K562 (cell line): ENCODE measurements around the gene KCTD17. TPM values are rescaled to one million over a fixed set of nuclear protein-coding genes. Genes with fewer than 3 reads are reported as not detected.

Experiments
- ATAC-seq: fragments of 200-7000 bp; cut with Tn5 transposase; 3 replicates; pipeline ENCODE4 v1.9.1; 2020; ENCODE audit warnings: moderate library complexity
- BruUV-seq: library from RNA; stranded (reverse); fragments of 400-500 nt; replicated peaks from 2 replicates; lab custom pipeline; 2021; lab: Mats Ljungman, UMichigan
- CTCF ChIA-PET: fragments of 300-600 bp; formaldehyde crosslinking; extraction: SDS; loops from one replicate; lab custom pipeline; 2021; ENCODE audit warnings: low intra/inter-chr PET ratio; lab: Yijun Ruan, JAX
- POLR2A ChIA-PET: fragments of 300-600, 350-650 bp; sonication (Branson Sonifier 250); formaldehyde crosslinking; extraction: SDS; loops from one replicate; lab custom pipeline; 2021; ENCODE audit warnings: antibody characterized with exemption, inconsistent platforms; lab: Yijun Ruan, JAX
- DNase-seq, 4 experiments: peaks; one replicate each; pipeline versions ENCODE4 v3.0.0 to v3.0.0-alpha.2; 2011 to 2018; ENCODE audit warnings: low spot score in 3 of 4, mixed read lengths in 3 of 4; ENCODE audit errors: extremely low read depth in 1 of 4
- FAIRE-seq: peaks from 2 replicates; lab custom pipeline; 2011; peaks lifted over from hg19 to GRCh38; lab: Jason Lieb, UNC
- H2AFZ ChIP-seq: 2 replicates; pipeline ENCODE4 v1.6.0; 2011; ENCODE audit warnings: low read depth, low read length, control low read depth, inconsistent platforms
- H3K27ac ChIP-seq: fragments of 200-600 bp; 3 replicates; pipeline ENCODE4 v1.8.0; 2011; ENCODE audit warnings: low read depth, mild to moderate bottlenecking, control low read depth, inconsistent platforms, low read length, moderate library complexity, mixed read lengths; ENCODE audit errors: extremely low read depth
- H3K27me3 ChIP-seq, 2 experiments: fragments of 300-600 bp in 1 of 2; 2 replicates in 1 of 2; 3 replicates in 1 of 2; pipeline versions ENCODE4 v1.6.0 to v1.8.0; 2011; ENCODE audit warnings: inconsistent platforms in 2 of 2, low read length in 2 of 2, mild to moderate bottlenecking in 1 of 2, mixed read lengths in 1 of 2, moderate library complexity in 1 of 2; ENCODE audit not compliant: control insufficient read depth in 2 of 2, insufficient read depth in 2 of 2
- H3K36me3 ChIP-seq: fragments of 300-600 bp; 3 replicates; pipeline ENCODE4 v1.8.0; 2011; ENCODE audit warnings: mild to moderate bottlenecking, low read length, inconsistent platforms; ENCODE audit not compliant: control insufficient read depth, insufficient read depth
- H3K4me1 ChIP-seq, 2 experiments: fragments of 200-600 bp in 1 of 2; replicated peaks in 1 of 2; 2 replicates in 1 of 2; 3 replicates in 1 of 2; pipeline versions ENCODE4 v1.5.1 to v1.8.0; 2011; ENCODE audit warnings: inconsistent platforms in 2 of 2, low read length in 2 of 2, mild to moderate bottlenecking in 1 of 2, mixed read lengths in 1 of 2, moderate library complexity in 1 of 2; ENCODE audit not compliant: control insufficient read depth in 2 of 2, insufficient read depth in 2 of 2
- H3K4me2 ChIP-seq: 2 replicates; pipeline ENCODE4 v1.6.1; 2011; ENCODE audit warnings: low read length, control low read depth, inconsistent platforms, mixed read lengths; ENCODE audit not compliant: insufficient read depth
- H3K4me3 ChIP-seq: fragments of 200-600 bp; sonication (generic), shearing (Covaris generic); 2 replicates; pipeline ENCODE4 v1.5.1; 2016; ENCODE audit warnings: control low read depth, inconsistent platforms
- H3K79me2 ChIP-seq: fragments of 200-600 bp; 3 replicates; pipeline ENCODE4 v1.8.0; 2011; ENCODE audit warnings: low read length, inconsistent platforms; ENCODE audit not compliant: control insufficient read depth, insufficient read depth
- H3K9ac ChIP-seq, 2 experiments: 2 replicates each; pipeline versions ENCODE4 v1.6.0 to v1.6.1; 2011; ENCODE audit warnings: low read depth in 2 of 2, low read length in 2 of 2, control low read depth in 1 of 2, inconsistent platforms in 1 of 2, mild to moderate bottlenecking in 1 of 2, mixed read lengths in 1 of 2; ENCODE audit not compliant: insufficient read depth in 1 of 2
- H3K9me1 ChIP-seq: one replicate; pipeline ENCODE4 v1.6.0; 2011; ENCODE audit warnings: inconsistent platforms, mild to moderate bottlenecking, low read length, moderate library complexity; ENCODE audit not compliant: control insufficient read depth, insufficient read depth
- H3K9me3 ChIP-seq: replicated peaks from 2 replicates; pipeline ENCODE4 v1.5.1; 2011; ENCODE audit warnings: low read depth, low read length, inconsistent platforms; ENCODE audit not compliant: control insufficient read depth, insufficient read depth
- H4K20me1 ChIP-seq: replicated peaks from 2 replicates; pipeline ENCODE4 v1.6.1; 2011; ENCODE audit warnings: low read length, inconsistent platforms, mixed read lengths; ENCODE audit not compliant: control insufficient read depth, insufficient read depth
- DIDO1 ChIP-seq: fragments of 450-650 bp; IDR thresholded peaks from 2 replicates; pipeline ENCODE4 v1.6.1; 2016; ENCODE audit warnings: low read depth, missing biosample characterization, missing genetic modification characterization
- ELF1 ChIP-seq: fragments of 200-800 bp; sonication (Bioruptor generic); IDR thresholded peaks from 2 replicates; pipeline ENCODE4 v1.6.1; 2016; ENCODE audit warnings: missing genetic modification characterization, missing compliant biosample characterization
- GTF2F1 ChIP-seq: IDR thresholded peaks from 2 replicates; pipeline ENCODE4 v1.6.1; 2011; ENCODE audit warnings: low read depth, low read length, improper control_type of control experiment
- KLF16 ChIP-seq: IDR thresholded peaks from 2 replicates; pipeline ENCODE4 v1.6.1; 2016; ENCODE audit warnings: antibody characterized with exemption
- MTA1 ChIP-seq: fragments of 450-650 bp; IDR thresholded peaks from 2 replicates; pipeline ENCODE4 v1.6.1; 2017; ENCODE audit warnings: borderline replicate concordance
- SETDB1 ChIP-seq: IDR thresholded peaks from one replicate; pipeline ENCODE4 v1.6.1; 2012; ENCODE audit warnings: low read length, control low read depth, inconsistent platforms
- STAT5A ChIP-seq: IDR thresholded peaks from 2 replicates; pipeline ENCODE4 v1.6.1; 2012; ENCODE audit warnings: low read length, inconsistent platforms, borderline replicate concordance
- TEAD4 ChIP-seq, 2 experiments: sonication (generic) in 1 of 2; formaldehyde crosslinking in 1 of 2; IDR thresholded peaks; 2 replicates each; pipeline versions ENCODE4 v1.6.1 to v1.8.0; 2012 to 2022; ENCODE audit warnings: borderline replicate concordance in 1 of 2, inconsistent platforms in 1 of 2, low read length in 1 of 2, mild to moderate bottlenecking in 1 of 2, missing genetic modification reagents in 1 of 2
- THAP12 ChIP-seq: fragments of 250-450 bp; sonication (Bioruptor Pico); IDR thresholded peaks from 2 replicates; pipeline ENCODE4 v1.9.0; 2021; ENCODE audit warnings: mild to moderate bottlenecking, inconsistent platforms
- UBTF ChIP-seq, 2 experiments: IDR thresholded peaks; 2 replicates each; pipeline ENCODE4 v1.6.1; 2012; ENCODE audit warnings: improper control_type of control experiment in 2 of 2, low read depth in 2 of 2, low read length in 2 of 2, borderline replicate concordance in 1 of 2
- ZNF668 ChIP-seq: fragments of 250-450 bp; sonication (Bioruptor Pico); IDR thresholded peaks from 2 replicates; pipeline ENCODE4 v1.8.0; 2022; ENCODE audit warnings: mild to moderate bottlenecking, inconsistent platforms
- ZNF696 ChIP-seq: fragments of 250-450 bp; sonication (Bioruptor Pico); conservative IDR thresholded peaks from 2 replicates; pipeline ENCODE4 v1.4.0; 2020; ENCODE audit warnings: mild to moderate bottlenecking, moderate library complexity
- ZNF77 ChIP-seq: fragments of 250-450 bp; sonication (Bioruptor Pico); IDR thresholded peaks from 2 replicates; pipeline ENCODE4 v1.5.0; 2020
- WGBS: fragments of 100-300 bp; shearing (Covaris generic); methylation state at CpG from one replicate; pipeline ENCODE4 v1.1.6; 2016; ENCODE audit warnings: low coverage, mixed read lengths; ENCODE audit not compliant: insufficient coverage; ENCODE audit errors: missing lambda C conversion rate; 5-methylcytosine and 5-hydroxymethylcytosine counted together
- in situ Hi-C: fragments of 300-500 bp; cut with MboI; formaldehyde crosslinking; loops from 4 replicates; pipeline ENCODE4 v1.15.0; 2018; ENCODE audit warnings: inconsistent platforms, mixed read lengths
- intact Hi-C: fragments of 100-400 bp; cut with micrococcal nuclease; formaldehyde crosslinking; loops from 2 replicates; pipeline ENCODE4 v1.14.2; 2022
- polyA plus RNA-seq, 8 experiments: library from polyadenylated mRNA; depleted of rRNA in 4 of 8; stranded (reverse) in 5 of 8; unstranded in 3 of 8; fragments of >200 nt; fragmentation: Nextera tagmentation in 2 of 8; fragmentation: Illumina TruSeq in 1 of 8; extraction: Ambion mirVana in 2 of 8; extraction: Trizol in 1 of 8; gene quantifications; 2 replicates each; pipeline versions ENCODE4 v1.2.1 to v1.2.3, GENCODE V29; 2011 to 2014; ENCODE audit warnings: inconsistent platforms in 1 of 8, missing spikeins in 1 of 8
- total RNA-seq, 7 experiments: library from RNA; depleted of rRNA in 6 of 7; stranded (reverse); fragments of >200 nt in 6 of 7; fragmentation: Illumina TruSeq in 2 of 7; extraction: Trizol in 2 of 7; gene quantifications; 2 replicates each; pipeline versions ENCODE4 v1.2.1 to v1.2.3, GENCODE V29; 2011 to 2021; ENCODE audit warnings: low replicate concordance in 1 of 7

KCTD17 gene
- total and polyA plus RNA-seq, 9 of the 15 experiments (the other 6 are each of a cell fraction or from before 2014, with no cell fraction given): 0.22 to 0.90 (median 0.49) TPM; not detected in 2

GRCh38 chr22:37058917-37059701 lies 7.6 kb downstream of the KCTD17 start:
- CTCF ChIA-PET: no interaction called here
- Histone ChIP-seq H3K27ac (no peak overlapping the region), H3K79me2 (no peaks in the 10 kb centered on the region), H3K9me1 (no peaks in the 10 kb centered on the region), H3K36me3 (no peaks in the 10 kb centered on the region), H3K27me3 (peaks cover 14 to 74% of the 10 kb centered on the region in 2 experiments; a peak in 4 of 5 replicates), H3K9ac (no peak overlapping the region), H3K4me3 (no peak overlapping the region)
- ATAC-seq (peak; percentile 23; the same call in 1 of the 3 replicates), DNase-seq (no peak), FAIRE-seq (no peak)
- POLR2A ChIA-PET: no interaction called here
- 13% methylated on average over 15 of the region's 28 CpGs for WGBS
- TF ChIP-seq ELF1 (tag) (no peak), STAT5A (no peak), KLF16 (no peak), MTA1 (no peak), SETDB1 (no peak), THAP12 (CRISPR knock-in tag) (no peak), TEAD4 (IDR thresholded peaks at IDR 0.05; ENCODE audit: low read length) (no peak), TEAD4 (CRISPR knock-in tag; IDR thresholded peaks at IDR 0.05; ENCODE audit: borderline replicate concordance) (no peak), ZNF668 (CRISPR knock-in tag) (no peak), ZNF77 (CRISPR knock-in tag) (no peak), ZNF696 (CRISPR knock-in tag) (no peak), UBTF (IDR thresholded peaks at IDR 0.05; ENCODE audit: borderline replicate concordance in 1 of 2, low read depth in 2 of 2, low read length in 2 of 2) (no peak), GTF2F1 (no peak), DIDO1 (tag) (no peak)
- TF ChIP-seq, all 486 proteins: peak for 0
- Histone ChIP-seq H3K4me2 (no peak overlapping the region), H4K20me1 (no peaks in the 10 kb centered on the region; the same call in 1 of the 2 replicates), H3K4me1 (peaks cover 0 to 2% of the 10 kb centered on the region in 2 experiments; a peak in 1 of 5 replicates), H2AFZ (no peak overlapping the region), H3K9me3 (no peaks in the 10 kb centered on the region)
- BruUV-seq: no TSS peak
- intact Hi-C loops: no loop called here
- in situ Hi-C loops: no loop called here
